ENCODE measurements around the gene TBC1D3B. TPM values are rescaled to one million over a fixed set of nuclear protein-coding genes. Genes with fewer than 3 reads are reported as not detected.

TBC1D3B gene
- 3.2 TPM in 1 of 2 replicates, not detected in the other for total RNA-seq

GRCh38 chr17:36176536-36176935, at the start of gene TBC1D3B:
Gene TBC1D3B (minus strand): TSS chr17:36176636. CDS start chr17:36175050, 1,586 bp downstream.

GRCh38 chr17:36210439-36211211, 34.2 kb upstream of the TBC1D3B start, which contains the start of gene CCL4L2:
Gene CCL4L2 (plus strand): TSS chr17:36211063.

Other genes starting within 250 kb of the TBC1D3B start
- gene RDM1, start 245.9 kb downstream of the TBC1D3B start, total RNA-seq: 0.20 and 0.80 TPM in 2 replicates
- gene LYZL6, start 232.9 kb downstream of the TBC1D3B start, total RNA-seq: not detected in 2 replicates
- not detected in 2 replicates for gene CCL16, start 195.1 kb downstream of the TBC1D3B start, total RNA-seq
- 0.80 and 4.8 TPM in 2 replicates for gene CCL14, start 189.9 kb downstream of the TBC1D3B start, total RNA-seq
- not detected in 2 replicates for gene CCL15, start 175.1 kb downstream of the TBC1D3B start, total RNA-seq
- not detected in 2 replicates for gene CCL23, start 158.7 kb downstream of the TBC1D3B start, total RNA-seq
- gene CCL18, start 112.4 kb downstream of the TBC1D3B start, total RNA-seq: not detected in 2 replicates
- gene CCL3, start 86.5 kb downstream of the TBC1D3B start, total RNA-seq: not detected in 2 replicates
- not detected in 2 replicates for gene CCL4, start 72.8 kb downstream of the TBC1D3B start, total RNA-seq
- not detected in 2 replicates for gene CCL3L1, start 20.1 kb upstream of the TBC1D3B start, total RNA-seq
- not detected in 2 replicates for gene CCL4L2, start 34.4 kb upstream of the TBC1D3B start, total RNA-seq
- not detected in 2 replicates for gene TBC1D3I, start 87.9 kb upstream of the TBC1D3B start, total RNA-seq
- gene TBC1D3G, start 147.2 kb upstream of the TBC1D3B start, total RNA-seq: 0.89 and 1.5 TPM in 2 replicates
- gene TBC1D3H, start 211.8 kb upstream of the TBC1D3B start, total RNA-seq: not detected in 2 replicates

Measured in mammary microvascular endothelial cell (primary cell).